H4 (cell line): Measurements from ENCODE around the gene ANXA3. TPM values are rescaled to one million over a fixed set of nuclear protein-coding genes. Genes with fewer than 3 reads are reported as not detected.

Source experiments
- DNase-seq: peaks from one replicate; pipeline ENCODE4 v3.0.0-alpha.2; 2015; ENCODE audit warnings: low spot score
- total RNA-seq: library from RNA; depleted of rRNA; stranded (reverse); fragments of >200 nt; shearing (Covaris generic); gene quantifications from 2 replicates; pipeline ENCODE4 v1.2.3, GENCODE V29; 2014; rRNA removed

Gene ANXA3
- total RNA-seq, 1 experiment from 2014 or later: 0.35 TPM

GRCh38 chr4:78644744-78645330 lies 93.3 kb downstream of the ANXA3 start:
- DNase-seq: peak; percentile 89

GRCh38 chr4:78645853-78646757 lies 94.5 kb downstream of the ANXA3 start:
- DNase-seq: peak; percentile 88

DNA sequence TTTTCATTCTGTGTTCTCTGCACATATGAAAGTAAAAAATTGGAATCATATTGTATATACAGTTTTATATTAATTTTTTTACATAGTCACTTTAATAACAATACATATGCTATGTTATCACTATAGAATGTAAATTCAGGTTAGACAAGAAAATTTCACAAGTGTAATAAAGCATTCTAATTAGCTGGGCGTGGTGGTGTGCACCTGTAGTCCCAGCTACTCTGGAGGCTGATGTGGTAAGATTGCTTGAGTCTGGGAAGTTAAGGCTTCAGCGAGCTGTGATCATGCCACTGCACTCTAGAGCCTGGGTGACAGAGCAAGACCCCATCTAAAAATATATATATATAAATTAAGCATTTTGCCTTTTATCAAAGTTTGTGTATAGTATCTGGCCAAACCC lies 95.7 kb downstream of the ANXA3 start:
- no peak for DNase-seq

DNA sequence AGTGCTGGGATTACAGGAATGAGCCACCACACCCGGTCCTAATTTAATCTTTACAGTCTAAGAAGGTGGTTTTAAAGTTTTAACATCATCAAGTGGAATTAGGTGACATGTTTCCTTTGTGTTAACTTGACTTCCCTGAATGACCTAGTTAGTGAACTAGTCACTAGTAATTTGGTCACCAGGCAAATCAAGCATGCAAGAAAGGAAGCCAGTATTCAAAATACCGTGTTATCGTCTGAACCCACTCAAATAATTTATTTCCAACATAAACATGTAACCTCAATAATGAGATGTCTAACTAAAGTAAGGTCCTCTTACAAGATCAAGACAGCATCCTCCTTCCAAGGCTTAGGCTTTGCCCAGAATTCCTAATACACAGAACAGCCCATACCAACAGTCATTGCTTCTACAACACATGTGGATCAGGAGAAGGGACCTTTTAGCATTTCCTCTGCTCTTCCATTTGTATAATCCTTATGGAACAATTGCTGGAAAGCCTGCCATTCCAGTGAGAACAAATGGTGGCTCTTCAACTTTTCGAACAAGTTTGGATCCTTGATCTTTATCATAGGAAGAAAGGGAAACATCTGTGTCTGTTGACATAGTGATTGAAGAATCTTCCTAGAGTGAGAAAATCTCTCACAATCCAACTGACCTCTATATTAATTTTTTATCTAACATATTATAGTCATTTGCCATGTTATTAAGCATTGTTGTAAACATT lies 97.2 kb downstream of the ANXA3 start:
- DNase-seq: no peak

DNA sequence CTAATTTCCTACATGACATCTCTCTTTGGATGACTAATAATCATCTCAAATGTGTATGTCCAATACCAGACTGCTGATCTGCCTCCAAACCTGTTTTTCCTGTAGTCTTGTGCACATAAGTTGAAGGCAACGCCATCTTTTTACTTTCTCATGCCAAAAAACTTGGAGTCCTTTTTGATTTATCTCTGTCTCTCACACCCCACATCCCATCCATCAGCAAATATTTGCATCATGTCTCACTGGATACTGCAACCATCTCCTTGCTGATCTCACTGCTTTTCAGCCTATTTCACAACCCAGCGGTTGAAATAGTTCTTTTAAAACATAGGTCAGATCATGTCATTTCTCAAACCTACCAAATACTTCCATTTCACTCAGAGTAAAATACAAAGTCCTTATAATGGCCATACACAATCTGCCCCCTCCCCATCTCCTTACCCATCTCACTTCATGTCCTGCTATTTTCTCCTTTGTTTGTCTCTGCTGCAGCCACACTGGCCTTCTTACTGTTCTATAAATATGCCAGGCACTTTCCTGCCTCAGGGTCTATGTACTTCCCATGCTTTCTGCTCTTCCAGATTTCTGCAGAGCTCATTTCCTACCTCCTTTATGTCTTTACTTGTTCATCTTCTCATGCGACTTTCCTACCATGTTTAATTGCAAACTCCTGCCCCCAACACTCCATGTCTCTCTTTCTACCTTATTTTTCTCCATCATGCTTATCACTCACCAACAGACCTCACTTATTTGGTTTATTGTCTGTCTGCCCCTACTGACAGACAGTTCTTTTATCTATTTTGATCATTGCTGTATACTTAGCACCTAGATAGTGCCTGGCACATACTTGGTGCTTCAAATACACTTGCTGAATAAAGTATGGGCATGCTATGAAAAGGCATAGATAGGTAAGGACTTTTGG lies 98.8 kb downstream of the ANXA3 start:
- DNase-seq: no peak

- no peak for DNase-seq
These were observed 99.8 kb downstream of the ANXA3 start for GRCh38 chr4:78651250-78651860.

DNA sequence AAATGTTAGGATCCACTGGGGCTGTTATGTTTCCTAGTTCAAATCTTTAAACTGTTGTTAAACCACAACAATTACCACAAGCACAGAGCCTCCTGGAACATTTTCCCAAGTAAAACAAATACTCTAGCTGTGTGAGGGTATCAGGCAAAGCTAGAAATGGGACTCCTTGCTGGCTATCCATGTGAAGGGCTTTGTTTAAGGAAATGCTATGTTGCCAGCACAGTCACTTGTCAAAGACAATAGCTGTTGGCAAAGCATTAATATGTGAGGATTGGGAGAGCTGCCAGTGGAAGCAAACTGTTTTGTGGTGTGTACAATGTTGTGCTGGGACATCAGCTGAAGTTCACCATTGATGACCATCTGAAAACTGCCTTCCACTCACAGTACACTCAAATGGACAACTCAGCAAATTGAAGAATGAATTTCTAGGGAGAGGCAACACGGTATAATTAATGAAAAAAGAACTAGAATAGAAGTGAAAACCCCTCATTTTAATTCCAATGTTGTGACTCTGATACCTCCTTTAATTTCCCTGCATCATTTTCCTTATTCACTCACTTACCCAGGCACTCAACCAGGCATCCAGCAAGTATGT lies 100.8 kb downstream of the ANXA3 start:
- peak; percentile 55 for DNase-seq

- DNase-seq: no peak
These were observed 102.1 kb downstream of the ANXA3 start for GRCh38 chr4:78653655-78654054.

GRCh38 chr4:78654807-78655206 lies 103.2 kb downstream of the ANXA3 start:
- DNase-seq: no peak

- DNase-seq: no peak
These were observed 105.4 kb downstream of the ANXA3 start for GRCh38 chr4:78656968-78657445.

DNA sequence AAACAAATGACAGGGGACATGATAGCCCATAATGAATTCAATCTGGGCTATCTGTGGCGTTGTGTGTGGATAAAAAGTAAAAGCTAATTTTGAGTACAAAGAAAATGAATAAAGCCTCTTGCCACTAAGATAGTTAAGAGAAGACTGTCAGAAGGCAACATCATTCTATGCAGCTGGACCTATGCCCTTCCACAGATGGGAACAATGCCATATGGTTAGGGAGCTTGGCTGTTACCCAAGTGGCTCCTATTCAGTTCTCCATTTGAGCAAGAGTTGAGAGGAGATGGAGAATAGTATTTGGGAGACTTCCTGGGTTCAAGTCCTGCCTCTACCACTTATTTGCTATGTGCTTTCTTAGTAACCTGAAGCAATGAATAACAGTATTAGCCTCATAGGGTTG lies 107.7 kb downstream of the ANXA3 start:
- no peak for DNase-seq

- DNase-seq: no peak
These were observed 108.1 kb downstream of the ANXA3 start for GRCh38 chr4:78659665-78660064.

Other genes starting within 250 kb of the ANXA3 start
- gene BMP2K, start 224.6 kb downstream of the ANXA3 start, total RNA-seq: 8.9 and 23.7 TPM in 2 replicates